Mesenchymal stem cell (in vitro differentiated cells and primary cell): ENCODE measurements around the gene TSPEAR.

Source experiments
- DNase-seq: peaks from one replicate; pipeline ENCODE4 v3.0.0-alpha.2; 2013
- H2AFZ ChIP-seq: one replicate; pipeline ENCODE4 v1.6.1; 2013; ENCODE audit warnings: low read depth, mild to moderate bottlenecking, control low read depth, inconsistent platforms, low read length, moderate library complexity
- H2AK5ac ChIP-seq: 2 replicates; pipeline ENCODE4 v1.6.1; 2013; ENCODE audit warnings: low read length, moderate library complexity, mild to moderate bottlenecking, inconsistent platforms; ENCODE audit not compliant: severe bottlenecking
- H2BK120ac ChIP-seq: one replicate; pipeline ENCODE4 v1.6.1; 2013; ENCODE audit warnings: low read depth, mild to moderate bottlenecking, inconsistent platforms, low read length, moderate library complexity
- H2BK12ac ChIP-seq, 2 experiments: one replicate each; pipeline ENCODE4 v1.6.1; 2013; ENCODE audit warnings: inconsistent platforms in 2 of 2, low read length in 2 of 2, mild to moderate bottlenecking in 2 of 2, moderate library complexity in 2 of 2, control low read depth in 1 of 2
- H2BK15ac ChIP-seq: one replicate; pipeline ENCODE4 v1.6.1; 2013; ENCODE audit warnings: mild to moderate bottlenecking, low read depth, inconsistent platforms; ENCODE audit not compliant: poor library complexity, severe bottlenecking
- H2BK5ac ChIP-seq: 2 replicates; pipeline ENCODE4 v1.6.1; 2013; ENCODE audit warnings: low read depth, mild to moderate bottlenecking, low read length, control low read depth, inconsistent platforms; ENCODE audit not compliant: poor library complexity, severe bottlenecking
- H3K14ac ChIP-seq, 2 experiments: one replicate each; pipeline ENCODE4 v1.6.1; 2013; ENCODE audit warnings: inconsistent platforms in 2 of 2, low read length in 2 of 2, control low read depth in 1 of 2, mild to moderate bottlenecking in 1 of 2, moderate library complexity in 1 of 2
- H3K18ac ChIP-seq, 2 experiments: one replicate each; pipeline ENCODE4 v1.6.1; 2013; ENCODE audit warnings: inconsistent platforms in 2 of 2, low read length in 2 of 2, control low read depth in 1 of 2, low read depth in 1 of 2, mild to moderate bottlenecking in 1 of 2
- H3K23ac ChIP-seq, 2 experiments: one replicate each; pipeline ENCODE4 v1.6.1; 2013; ENCODE audit warnings: inconsistent platforms in 2 of 2, low read length in 2 of 2, mild to moderate bottlenecking in 2 of 2, moderate library complexity in 2 of 2, control low read depth in 1 of 2
- H3K27ac ChIP-seq: 2 replicates; pipeline ENCODE4 v1.5.1; 2013; ENCODE audit warnings: mild to moderate bottlenecking, moderate library complexity, low read length, control low read depth, inconsistent platforms; ENCODE audit not compliant: poor library complexity, severe bottlenecking
- H3K27me3 ChIP-seq, 2 experiments: 2 replicates each; pipeline versions ENCODE4 v1.6.1 to v1.7.0; 2013; ENCODE audit warnings: low read length in 2 of 2, mild to moderate bottlenecking in 2 of 2, moderate library complexity in 2 of 2, control low read depth in 1 of 2, inconsistent platforms in 1 of 2; ENCODE audit not compliant: control insufficient read depth in 1 of 2, insufficient read depth in 1 of 2
- H3K36me3 ChIP-seq, 2 experiments: 2 replicates each; pipeline versions ENCODE4 v1.6.1 to v1.7.0; 2013; ENCODE audit warnings: low read length in 2 of 2, control low read depth in 1 of 2, inconsistent platforms in 1 of 2, low read depth in 1 of 2, mild to moderate bottlenecking in 1 of 2; ENCODE audit not compliant: insufficient read depth in 2 of 2, control insufficient read depth in 1 of 2
- H3K4ac ChIP-seq, 2 experiments: one replicate each; pipeline ENCODE4 v1.6.1; 2013; ENCODE audit warnings: inconsistent platforms in 2 of 2, low read length in 2 of 2, mild to moderate bottlenecking in 2 of 2, moderate library complexity in 2 of 2, control low read depth in 1 of 2, low read depth in 1 of 2
- H3K4me1 ChIP-seq: 2 replicates; pipeline ENCODE4 v1.6.1; 2013; ENCODE audit warnings: low read depth, low read length, control low read depth; ENCODE audit not compliant: control insufficient read depth, insufficient read depth
- H3K4me2 ChIP-seq: 2 replicates; pipeline ENCODE4 v1.6.1; 2013; ENCODE audit warnings: low read length, mild to moderate bottlenecking, inconsistent platforms; ENCODE audit not compliant: poor library complexity, severe bottlenecking
- H3K4me3 ChIP-seq, 2 experiments: 2 replicates each; pipeline versions ENCODE4 v1.5.1 to v1.7.0; 2013; ENCODE audit warnings: low read length in 2 of 2, mild to moderate bottlenecking in 2 of 2, control low read depth in 1 of 2, low read depth in 1 of 2; ENCODE audit not compliant: insufficient read depth in 1 of 2
- H3K79me1 ChIP-seq: replicated peaks from 2 replicates; pipeline ENCODE4 v1.6.1; 2013; ENCODE audit warnings: mild to moderate bottlenecking, control low read depth, low read length, inconsistent platforms; ENCODE audit not compliant: poor library complexity, severe bottlenecking
- H3K9ac ChIP-seq: 2 replicates; pipeline ENCODE4 v1.7.0; 2013; ENCODE audit warnings: mild to moderate bottlenecking, low read length, moderate library complexity
- H3K9me3 ChIP-seq: 2 replicates; pipeline ENCODE4 v1.7.0; 2013; ENCODE audit warnings: mild to moderate bottlenecking, low read length; ENCODE audit not compliant: control insufficient read depth
- H4K8ac ChIP-seq: one replicate; pipeline ENCODE4 v1.6.1; 2013; ENCODE audit warnings: inconsistent platforms, mild to moderate bottlenecking, low read length, moderate library complexity
- H4K91ac ChIP-seq: one replicate; pipeline ENCODE4 v1.6.1; 2013; ENCODE audit warnings: mild to moderate bottlenecking, low read length, inconsistent platforms
- WGBS: methylation state at CpG from one replicate; pipeline ENCODE4 v1.1.7; 2013; ENCODE audit warnings: mixed read lengths; 5-methylcytosine and 5-hydroxymethylcytosine counted together

Gene TSPEAR

GRCh38 chr21:44720170-44720569 lies 8.8 kb upstream of the TSPEAR start:
- no peak overlapping the region for H2AFZ ChIP-seq
- H3K14ac ChIP-seq, result no peak overlapping the region
- H3K4me2 ChIP-seq, result no peak overlapping the region
- no peak overlapping the region for H3K9ac ChIP-seq
- no peaks in the 10 kb centered on the region for H3K79me1 ChIP-seq
- no peak overlapping the region for H4K91ac ChIP-seq
- H3K36me3 ChIP-seq, result no peaks in the 10 kb centered on the region
- H3K9me3 ChIP-seq, result no peaks in the 10 kb centered on the region
- DNase-seq, result no peak
- no peaks in the 10 kb centered on the region for H3K4me1 ChIP-seq
- 63% methylated on average over 1 of the region's 2 CpGs for WGBS
- no peak overlapping the region for H2BK120ac ChIP-seq
- H3K27ac ChIP-seq, result no peak overlapping the region
- H2BK5ac ChIP-seq, result no peak overlapping the region
- no peak overlapping the region for H3K18ac ChIP-seq
- H3K27me3 ChIP-seq, result peaks cover 52 to 65% of the 10 kb centered on the region in 2 experiments
- no peak overlapping the region for H2AK5ac ChIP-seq
- H2BK15ac ChIP-seq, result no peak overlapping the region
- no peak overlapping the region for H2BK12ac ChIP-seq
- no peak overlapping the region for H4K8ac ChIP-seq
- H3K4me3 ChIP-seq, result no peak overlapping the region
- H3K4ac ChIP-seq, result no peak overlapping the region
- H3K23ac ChIP-seq, result no peak overlapping the region

DNA sequence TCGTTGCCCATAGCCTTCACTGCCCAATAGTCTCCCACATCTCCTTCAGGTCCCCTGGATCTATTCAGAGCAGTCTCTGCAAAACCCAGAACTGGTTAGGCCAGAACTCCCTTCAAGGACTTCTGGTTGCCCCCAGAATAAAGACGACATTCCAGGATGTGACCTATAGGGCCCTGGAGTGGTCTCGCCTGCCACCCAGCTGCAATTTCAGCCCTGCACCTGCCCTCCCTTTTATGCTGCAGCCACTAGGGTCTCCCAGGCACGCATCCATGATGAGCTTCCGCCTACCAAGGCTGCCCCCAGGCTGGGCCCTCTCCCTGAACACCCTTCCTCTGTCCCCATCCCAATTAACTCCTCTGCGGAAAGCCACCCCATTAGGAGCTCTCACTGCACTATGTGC lies 7.2 kb upstream of the TSPEAR start:
- H3K27me3 ChIP-seq, result peaks cover 53 to 65% of the 10 kb centered on the region in 2 experiments
- no peak overlapping the region for H3K4me3 ChIP-seq
- no peak overlapping the region for H3K4ac ChIP-seq
- H2BK5ac ChIP-seq, result no peak overlapping the region
- no peak overlapping the region for H2AFZ ChIP-seq
- no peaks in the 10 kb centered on the region for H3K36me3 ChIP-seq
- H2BK120ac ChIP-seq, result no peak overlapping the region
- no peaks in the 10 kb centered on the region for H3K4me1 ChIP-seq
- H3K27ac ChIP-seq, result no peak overlapping the region
- no peak overlapping the region for H3K14ac ChIP-seq
- H2AK5ac ChIP-seq, result no peak overlapping the region
- WGBS, result 53% methylated on average over 6 of the region's 6 CpGs
- no peak for DNase-seq
- H4K8ac ChIP-seq, result no peak overlapping the region
- no peak overlapping the region for H2BK15ac ChIP-seq
- H3K18ac ChIP-seq, result no peak overlapping the region
- H2BK12ac ChIP-seq, result no peak overlapping the region
- H3K9me3 ChIP-seq, result no peaks in the 10 kb centered on the region
- H3K79me1 ChIP-seq, result no peaks in the 10 kb centered on the region
- H3K9ac ChIP-seq, result no peak overlapping the region
- no peak overlapping the region for H3K23ac ChIP-seq
- H4K91ac ChIP-seq, result no peak overlapping the region
- no peak overlapping the region for H3K4me2 ChIP-seq

GRCh38 chr21:44718093-44718492 lies 6.7 kb upstream of the TSPEAR start:
- no peak overlapping the region for H4K8ac ChIP-seq
- no peak overlapping the region for H2BK12ac ChIP-seq
- no peak overlapping the region for H3K14ac ChIP-seq
- no peaks in the 10 kb centered on the region for H3K4me1 ChIP-seq
- no peak overlapping the region for H3K4me3 ChIP-seq
- H3K4ac ChIP-seq, result no peak overlapping the region
- H2BK15ac ChIP-seq, result no peak overlapping the region
- H2AFZ ChIP-seq, result no peak overlapping the region
- no peak overlapping the region for H3K23ac ChIP-seq
- no peaks in the 10 kb centered on the region for H3K36me3 ChIP-seq
- H3K27ac ChIP-seq, result no peak overlapping the region
- no peaks in the 10 kb centered on the region for H3K79me1 ChIP-seq
- no peak overlapping the region for H3K4me2 ChIP-seq
- WGBS, result 24% methylated on average over 2 of the region's 2 CpGs
- DNase-seq, result no peak
- H4K91ac ChIP-seq, result no peak overlapping the region
- no peak overlapping the region for H3K18ac ChIP-seq
- H2BK120ac ChIP-seq, result no peak overlapping the region
- H3K9ac ChIP-seq, result no peak overlapping the region
- H3K9me3 ChIP-seq, result no peaks in the 10 kb centered on the region
- H2AK5ac ChIP-seq, result no peak overlapping the region
- peaks cover 53 to 65% of the 10 kb centered on the region in 2 experiments for H3K27me3 ChIP-seq
- no peak overlapping the region for H2BK5ac ChIP-seq

GRCh38 chr21:44716984-44717383 lies 5.6 kb upstream of the TSPEAR start:
- no peak overlapping the region for H3K23ac ChIP-seq
- no peak overlapping the region for H3K18ac ChIP-seq
- H3K79me1 ChIP-seq, result no peaks in the 10 kb centered on the region
- H3K9me3 ChIP-seq, result no peaks in the 10 kb centered on the region
- no peak for DNase-seq
- H3K9ac ChIP-seq, result no peak overlapping the region
- no peak overlapping the region for H2BK120ac ChIP-seq
- H3K4ac ChIP-seq, result no peak overlapping the region
- H3K4me3 ChIP-seq, result no peak overlapping the region
- no peak overlapping the region for H2BK15ac ChIP-seq
- H3K4me1 ChIP-seq, result no peaks in the 10 kb centered on the region
- H2BK5ac ChIP-seq, result no peak overlapping the region
- H4K8ac ChIP-seq, result no peak overlapping the region
- no peaks in the 10 kb centered on the region for H3K36me3 ChIP-seq
- no peak overlapping the region for H2AFZ ChIP-seq
- H3K27ac ChIP-seq, result no peak overlapping the region
- H2BK12ac ChIP-seq, result no peak overlapping the region
- no peak overlapping the region for H3K14ac ChIP-seq
- no peak overlapping the region for H2AK5ac ChIP-seq
- peaks cover 58 to 68% of the 10 kb centered on the region in 2 experiments for H3K27me3 ChIP-seq
- H4K91ac ChIP-seq, result no peak overlapping the region
- H3K4me2 ChIP-seq, result no peak overlapping the region
